Left lobe of liver (tissue), 2 donors: ENCODE data around the gene RNF115. TPM values are rescaled to one million over a fixed set of nuclear protein-coding genes. Genes with fewer than 3 reads are reported as not detected.
A peak's percentile ranks its signal among the peaks of the same experiment; 100 is the strongest.
"Not testable (repeated sequence)": the region's sequence is repeated elsewhere in the genome, so short reads cannot be mapped to it uniquely, and the experiment has no call there.

ENCODE experiments used
- ATAC-seq: fragments of 200-7000 bp; cut with Tn5 transposase; one replicate; pipeline ENCODE4 v1.9.1; 2020; ENCODE audit warnings: mild to moderate bottlenecking, moderate library complexity
- DNase-seq: peaks from one replicate; pipeline ENCODE4 v3.0.0-alpha.2; 2020; ENCODE audit warnings: low spot score
- total RNA-seq: library from RNA; stranded (reverse); gene quantifications from one replicate; pipeline ENCODE4 v1.2.1, GENCODE V29; 2021
- donor health status: DM: no; HTN: no; CAD: no; lungs with moderate emphysema.
- donor health status: DM: no; HTN: yes; CAD: no.

Gene RNF115
- total RNA-seq, 1 donor from 2014 or later: 4.9 TPM

GRCh38 chr1:145747398-145748247, 76.3 kb downstream of the RNF115 start:
- no peak for ATAC-seq
- DNase-seq: no peak

GRCh38 chr1:145740269-145740668, 83.6 kb downstream of the RNF115 start:
- DNase-seq: no peak
- ATAC-seq: no peak

GRCh38 chr1:145736191-145736590, 87.7 kb downstream of the RNF115 start:
- no peak for ATAC-seq
- no peak for DNase-seq

- DNase-seq (no peak), ATAC-seq (peak; percentile 8)
These were observed 93.0 kb downstream of the RNF115 start for GRCh38 chr1:145730900-145731299.

- ATAC-seq: peak; percentile 26
- no peak for DNase-seq
These were observed 93.4 kb downstream of the RNF115 start for GRCh38 chr1:145730467-145730866.

- DNase-seq (peak; percentile 56), ATAC-seq (peak; percentile 98)
These were observed 94.0 kb downstream of the RNF115 start for GRCh38 chr1:145729666-145730436.

- ATAC-seq (no peak), DNase-seq (no peak)
These were observed 94.7 kb downstream of the RNF115 start for GRCh38 chr1:145729196-145729595.

- not testable (repeated sequence) for DNase-seq
These were observed 97.7 kb downstream of the RNF115 start for GRCh38 chr1:145726193-145726592.

GRCh38 chr1:145720878-145721671, 102.8 kb downstream of the RNF115 start:
- peak; percentile 73 for DNase-seq
- ATAC-seq: peak; percentile 99

More at GRCh38 chr1:145726193-145726592, 97.7 kb downstream of the RNF115 start:
- not testable (repeated sequence) for ATAC-seq

- ATAC-seq: no peak
These were observed 103.4 kb downstream of the RNF115 start for GRCh38 chr1:145720556-145720877.

GRCh38 chr1:145719230-145720079, 104.4 kb downstream of the RNF115 start, which contains the start of gene CD160:
TSS of gene CD160 (plus strand) at chr1:145719499. CDS start at chr1:145728328, 8,829 bp downstream.
- no peak for ATAC-seq

More at GRCh38 chr1:145720556-145720877, 103.4 kb downstream of the RNF115 start:
- no peak for DNase-seq

GRCh38 chr1:145718465-145718864, 105.4 kb downstream of the RNF115 start:
- DNase-seq, ATAC-seq: not testable (repeated sequence)

More at GRCh38 chr1:145719230-145720079, 104.4 kb downstream of the RNF115 start, which contains the start of gene CD160:
- no peak for DNase-seq

GRCh38 chr1:145717833-145718232, 106.1 kb downstream of the RNF115 start:
- ATAC-seq (no peak), DNase-seq (no peak)

- DNase-seq: no peak
These were observed 107.1 kb downstream of the RNF115 start for GRCh38 chr1:145716641-145717345.

GRCh38 chr1:145714524-145715111, 109.3 kb downstream of the RNF115 start:
- ATAC-seq: peak; percentile 85
- peak; percentile 86 for DNase-seq

More at GRCh38 chr1:145716641-145717345, 107.1 kb downstream of the RNF115 start:
- ATAC-seq: no peak

- ATAC-seq (peak; percentile 14), DNase-seq (peak; percentile 48)
These were observed 112.7 kb downstream of the RNF115 start for GRCh38 chr1:145711213-145711651.

GRCh38 chr1:145710291-145711027, 113.4 kb downstream of the RNF115 start:
- no peak for DNase-seq
- no peak for ATAC-seq

- peak; percentile 47 for ATAC-seq
These were observed 115.8 kb downstream of the RNF115 start for GRCh38 chr1:145708063-145708462.

More at GRCh38 chr1:145708063-145708462, 115.8 kb downstream of the RNF115 start:
- peak; percentile 47 for DNase-seq
